HG02970 (cell line): ENCODE results near the gene IGFALS.
"Not testable (repeated sequence)": the region's sequence is repeated elsewhere in the genome, so short reads cannot be mapped to it uniquely, and the experiment has no call there.

ENCODE experiments used
- ATAC-seq: cut with Tn5 transposase; IDR thresholded peaks from one replicate; pipeline ENCODE4 v1.9.1; 2021; ENCODE audit warnings: mild to moderate bottlenecking, moderate library complexity, moderate number of reproducible peaks; ENCODE audit not compliant: unreplicated experiment, low FRiP score

Gene IGFALS

DNA sequence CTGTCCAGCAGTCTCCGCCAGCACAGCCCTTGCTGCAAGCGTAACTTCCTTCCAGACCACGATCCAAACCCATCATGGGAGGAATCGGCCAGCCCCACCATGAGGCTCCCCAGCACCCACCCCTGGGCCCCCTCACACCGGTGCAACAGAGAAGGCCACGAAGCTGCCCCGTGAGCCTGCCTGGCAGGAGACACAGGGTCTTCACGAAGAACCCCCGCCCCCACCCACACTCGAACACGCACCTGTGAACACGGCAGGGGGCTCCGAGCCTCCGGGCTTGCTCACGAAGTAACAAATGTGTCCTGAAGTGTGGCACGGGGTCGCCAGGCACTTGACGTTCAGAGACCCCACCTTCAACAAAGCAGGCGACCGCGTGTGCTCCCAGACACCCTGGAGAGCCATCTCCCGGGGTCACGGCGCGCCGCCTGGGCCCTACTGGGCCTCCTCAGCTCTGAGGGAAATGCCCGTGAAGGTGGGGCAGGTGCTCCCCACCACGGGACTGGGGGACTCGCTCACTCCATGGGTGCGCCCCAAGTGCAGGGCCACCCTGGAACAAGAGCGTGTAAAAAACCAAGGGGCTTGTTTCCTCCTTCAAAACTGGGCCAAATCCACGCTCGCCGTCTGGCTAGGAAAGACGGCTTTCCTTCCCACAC is 25.5 kb upstream of the IGFALS start:
- ATAC-seq = no peak

DNA sequence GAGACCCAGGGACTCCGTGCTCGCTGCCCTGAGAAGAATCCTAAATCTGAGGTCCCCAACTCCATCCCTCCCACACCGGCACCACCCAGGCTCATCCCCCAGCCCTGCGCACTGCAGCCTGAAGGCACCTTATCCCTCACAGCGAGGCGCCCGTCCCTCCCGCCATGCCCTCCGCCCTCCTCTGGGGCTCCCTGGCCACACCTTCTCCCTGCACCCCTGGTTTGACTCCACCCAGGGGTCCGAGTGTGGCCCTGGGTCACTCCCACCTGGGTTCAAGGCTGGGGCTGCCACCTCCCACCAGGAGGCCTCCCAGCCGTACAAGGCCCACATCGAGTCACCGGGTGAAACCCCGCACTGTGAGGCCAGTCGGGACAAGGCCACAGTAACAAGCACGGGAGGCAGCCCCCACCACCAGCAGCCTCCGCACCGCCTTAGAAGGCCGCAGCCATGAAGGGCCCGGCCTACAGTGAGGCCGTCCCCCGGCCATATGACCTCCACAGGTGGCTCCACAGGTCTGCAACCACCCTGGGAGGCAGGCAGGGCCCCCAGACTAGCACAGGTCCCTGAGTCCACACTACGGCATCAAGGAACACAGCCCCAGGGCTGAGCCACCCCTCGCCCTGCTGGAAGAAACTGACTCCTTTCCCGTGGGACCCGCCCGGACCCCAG is 24.8 kb upstream of the IGFALS start:
- no peak for ATAC-seq

DNA sequence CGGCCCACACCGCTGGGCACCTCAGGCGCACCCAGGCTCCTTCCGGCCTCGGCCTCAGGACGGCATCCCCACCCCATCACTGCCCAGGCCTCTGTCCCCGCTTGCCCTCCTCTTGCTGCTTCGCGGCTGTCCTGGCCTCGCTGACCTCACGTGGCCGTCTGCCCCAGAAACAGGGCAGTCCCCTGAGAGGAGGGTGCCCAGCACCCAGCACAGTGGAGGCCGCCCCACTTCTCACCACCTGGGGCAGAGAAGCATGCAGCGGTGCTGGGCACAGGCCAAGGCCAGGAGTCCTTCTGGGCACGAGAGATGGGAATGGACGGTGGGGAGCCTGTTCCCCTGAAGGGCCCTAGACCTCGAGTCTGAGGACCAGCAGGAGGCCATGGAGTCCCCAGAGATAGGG is 24.2 kb upstream of the IGFALS start:
- ATAC-seq = no peak

DNA sequence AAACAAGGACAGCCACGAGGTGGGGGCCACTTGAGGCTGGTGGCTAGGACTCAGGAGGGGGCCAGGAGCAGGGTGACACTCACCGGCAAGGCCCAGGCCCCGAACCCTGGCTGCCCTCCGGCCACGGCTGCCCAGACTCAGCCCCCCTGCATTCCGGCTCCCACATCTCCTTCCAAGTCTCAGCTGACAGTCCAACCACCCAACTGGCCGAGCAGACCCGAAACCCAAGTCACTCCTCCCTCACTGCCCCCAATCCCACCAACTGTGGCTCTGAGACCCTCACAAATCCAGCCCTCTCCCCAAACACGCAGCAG is 23.7 kb upstream of the IGFALS start:
- no peak for ATAC-seq

DNA sequence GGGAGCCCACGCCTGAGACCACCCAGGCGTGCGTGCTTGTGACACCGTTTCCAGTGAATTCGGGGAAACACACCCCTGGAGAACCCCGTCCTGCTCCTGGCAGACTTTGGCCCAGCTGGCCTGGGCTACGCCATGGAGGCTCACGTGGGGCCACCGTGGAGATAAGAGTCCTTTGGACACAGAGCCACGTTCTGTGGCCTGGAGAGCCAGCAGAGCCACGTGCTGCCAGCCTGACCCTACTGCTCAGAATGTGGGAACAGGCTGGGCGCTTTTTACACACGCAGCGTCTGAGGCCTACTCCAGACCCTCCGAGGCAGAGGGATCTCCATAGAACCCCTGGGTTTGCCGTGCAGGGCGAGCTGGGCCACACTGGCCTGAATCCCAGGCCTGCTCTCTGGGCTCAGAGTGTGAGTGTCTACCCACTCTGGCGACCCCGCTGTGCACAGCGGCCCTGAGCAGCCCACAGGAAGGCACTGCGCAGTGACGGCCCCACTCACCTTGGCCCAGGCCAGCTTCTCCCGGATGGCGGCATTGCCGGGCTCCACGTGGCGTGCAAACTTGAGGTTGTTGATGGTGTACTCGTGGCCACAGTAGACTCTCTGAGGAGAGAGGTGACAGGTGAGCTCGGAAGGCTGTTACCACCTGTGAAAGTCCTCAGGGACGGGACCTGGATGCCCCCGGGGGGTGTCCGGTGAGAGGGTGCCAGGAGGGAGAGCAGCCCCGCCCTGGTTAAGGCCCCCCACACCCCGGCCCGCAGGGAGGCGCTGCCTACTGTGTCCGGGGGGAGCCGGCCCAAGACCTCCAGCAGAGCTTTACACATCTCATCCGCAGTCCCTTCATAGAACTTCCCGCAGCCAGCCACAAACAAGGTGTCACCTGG is 23.1 kb upstream of the IGFALS start:
- ATAC-seq = no peak

DNA sequence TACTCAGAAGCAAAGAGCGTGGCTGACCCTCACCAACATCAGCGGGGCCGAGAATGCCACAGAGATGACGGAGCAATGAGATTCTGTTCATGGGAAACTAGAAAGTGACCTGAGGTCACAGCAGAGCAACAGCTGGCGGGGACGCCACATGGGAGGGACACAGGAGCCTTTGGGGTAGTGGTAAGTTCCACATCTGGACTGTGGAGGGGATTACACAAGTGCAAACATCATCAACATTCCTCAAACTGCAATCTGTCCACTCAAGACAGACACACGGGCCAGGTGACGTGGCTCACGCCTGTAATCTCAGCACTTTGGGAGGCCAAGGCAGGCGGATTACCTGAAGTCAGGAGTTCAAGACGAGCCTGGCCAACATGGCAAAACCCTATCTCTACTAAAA is 22.0 kb upstream of the IGFALS start:
- ATAC-seq = no peak

DNA sequence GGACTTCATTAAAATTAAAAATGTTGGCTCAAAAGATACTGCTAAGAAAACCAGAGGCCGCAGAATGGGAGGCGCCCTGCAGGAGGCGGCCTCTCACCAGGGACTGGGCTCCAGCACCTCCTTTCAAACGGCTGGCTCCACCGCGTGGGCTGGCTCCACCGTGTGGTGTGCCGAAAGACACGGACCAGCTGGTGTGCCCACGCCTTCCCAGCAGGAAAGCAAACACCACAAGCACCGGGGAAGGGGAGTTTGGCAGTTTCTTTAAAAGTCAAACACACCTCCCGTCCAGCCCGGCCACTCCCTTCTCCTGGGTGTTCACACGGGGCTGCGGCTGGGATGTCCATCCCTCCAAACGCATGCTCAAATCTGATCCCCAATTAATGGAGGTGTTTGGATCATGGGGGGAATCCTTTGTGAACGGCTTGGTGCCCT is 19.2 kb upstream of the IGFALS start:
- ATAC-seq = no peak

DNA sequence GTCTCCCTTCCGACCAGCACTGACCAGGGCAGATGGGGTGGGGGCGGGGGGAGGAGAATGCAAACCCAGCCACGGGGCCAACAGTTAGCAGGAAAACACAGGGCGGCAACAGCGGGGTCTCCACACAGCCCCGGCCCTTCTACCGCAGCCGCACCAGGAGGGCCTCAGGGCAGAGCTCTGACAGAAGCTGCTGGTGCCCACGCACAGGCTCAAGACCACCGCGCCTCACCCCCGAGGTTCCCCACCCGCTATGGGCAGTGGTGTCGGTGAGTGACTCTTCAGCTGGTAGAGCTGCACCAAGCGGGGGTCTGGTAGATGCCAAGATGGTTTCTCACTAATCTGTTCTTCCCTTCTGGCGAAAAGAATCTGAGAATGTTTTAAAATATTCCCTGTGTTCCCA is 17.0 kb upstream of the IGFALS start:
- ATAC-seq = no peak

DNA sequence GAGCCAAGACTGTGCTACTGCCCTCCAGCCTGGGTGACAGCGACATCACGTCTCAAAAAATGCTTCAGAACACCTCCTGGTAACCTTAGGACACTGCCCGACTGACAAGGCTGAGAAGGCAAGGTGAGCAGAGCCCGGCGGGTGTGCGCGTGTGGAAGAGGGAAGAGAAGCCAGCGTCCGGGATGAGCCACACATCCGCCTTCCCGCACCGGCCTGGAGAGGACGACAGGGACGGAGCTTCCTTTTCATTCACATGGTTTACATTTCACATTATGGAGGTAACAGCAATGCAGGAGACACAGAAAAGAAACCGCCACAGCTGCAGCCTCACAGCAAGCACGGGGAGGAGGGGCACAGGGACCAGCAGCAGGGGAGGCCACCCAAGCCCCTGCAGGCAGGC is 16.6 kb upstream of the IGFALS start:
- no peak for ATAC-seq

DNA sequence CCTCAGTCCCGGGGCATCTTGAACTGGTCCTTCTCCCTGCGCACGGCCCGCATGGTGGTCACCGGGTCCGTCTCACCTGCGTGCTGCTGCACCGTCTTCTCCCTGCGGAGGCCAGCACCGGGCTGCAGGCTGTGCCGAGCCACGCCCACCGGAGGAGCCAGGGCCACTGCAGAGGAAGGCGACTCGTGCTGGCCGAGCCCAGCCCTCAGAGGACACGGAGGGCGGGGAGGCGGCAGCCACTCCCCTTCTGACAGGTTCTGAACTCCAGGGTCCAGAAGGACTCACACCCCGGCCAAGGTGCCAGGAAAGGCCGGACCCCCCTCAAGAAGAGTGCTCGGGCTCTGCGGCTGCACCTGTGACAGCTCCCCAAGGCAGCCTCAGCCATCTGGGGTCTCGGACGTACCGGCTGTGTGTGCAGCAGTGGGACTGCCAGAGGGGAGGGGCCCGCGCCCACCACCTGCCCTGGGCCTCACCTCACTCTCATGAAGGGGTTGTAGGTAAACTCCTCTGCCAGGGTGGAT is 15.8 kb upstream of the IGFALS start:
- ATAC-seq = no peak

DNA sequence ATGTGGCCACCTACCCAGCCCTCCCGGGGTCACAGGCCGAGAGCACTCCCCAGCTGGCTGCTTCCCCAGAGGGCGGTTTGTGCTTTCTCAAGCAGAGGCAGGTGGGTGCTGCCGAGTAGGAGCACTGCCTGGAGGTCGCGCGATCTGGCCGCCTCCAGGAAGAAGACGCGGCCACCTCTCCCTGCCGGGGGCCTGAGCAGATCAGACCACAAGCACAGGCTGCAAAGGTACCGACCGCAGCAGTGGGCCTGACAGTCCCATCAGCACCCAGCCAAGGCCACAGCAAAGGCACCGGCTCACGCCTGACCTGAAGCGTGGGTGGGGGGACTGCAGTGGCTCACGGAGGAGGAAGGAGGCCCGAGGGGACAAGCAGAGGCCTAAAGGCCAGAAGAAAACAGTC is 15.2 kb upstream of the IGFALS start:
- ATAC-seq = no peak

DNA sequence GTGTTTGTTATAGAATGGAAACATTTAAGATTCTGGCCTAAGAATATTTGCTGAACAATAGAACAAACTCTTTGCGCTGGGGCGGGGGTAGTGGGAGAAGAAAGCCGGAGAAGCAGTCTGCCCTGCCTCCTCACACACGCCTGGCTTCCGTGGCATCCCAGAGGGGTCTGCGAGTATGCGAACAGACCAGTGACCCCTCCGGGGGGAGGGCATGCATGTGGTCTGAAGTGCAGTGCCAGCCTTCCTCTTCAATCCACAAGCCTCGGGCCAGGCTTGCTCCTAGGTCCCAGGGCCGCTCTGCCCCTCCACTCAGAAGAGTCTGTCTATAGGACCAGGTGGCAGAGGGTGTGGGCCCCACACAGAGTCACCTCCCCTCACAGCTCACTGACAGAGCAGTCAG is 14.1 kb upstream of the IGFALS start:
- ATAC-seq = no peak

DNA sequence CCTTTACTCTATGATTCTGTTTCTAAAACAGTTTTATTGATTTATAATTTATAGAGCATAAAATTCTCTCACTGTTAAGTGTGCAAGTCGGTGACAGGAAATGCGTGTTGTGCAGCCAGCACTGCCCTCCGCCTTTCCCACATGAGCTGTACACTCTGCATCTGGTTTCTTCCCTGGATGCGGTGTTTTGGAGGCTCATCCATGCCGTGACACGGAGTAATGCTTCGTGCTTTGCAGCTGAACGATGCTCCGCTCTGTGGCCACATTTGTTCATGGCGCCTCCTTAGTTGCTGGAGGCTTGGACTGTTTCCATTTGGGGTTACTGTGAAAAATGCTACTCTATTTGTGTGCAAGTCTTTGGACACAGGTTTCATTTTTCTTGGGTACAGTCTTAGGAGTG is 7.2 kb upstream of the IGFALS start:
- ATAC-seq = no peak

DNA sequence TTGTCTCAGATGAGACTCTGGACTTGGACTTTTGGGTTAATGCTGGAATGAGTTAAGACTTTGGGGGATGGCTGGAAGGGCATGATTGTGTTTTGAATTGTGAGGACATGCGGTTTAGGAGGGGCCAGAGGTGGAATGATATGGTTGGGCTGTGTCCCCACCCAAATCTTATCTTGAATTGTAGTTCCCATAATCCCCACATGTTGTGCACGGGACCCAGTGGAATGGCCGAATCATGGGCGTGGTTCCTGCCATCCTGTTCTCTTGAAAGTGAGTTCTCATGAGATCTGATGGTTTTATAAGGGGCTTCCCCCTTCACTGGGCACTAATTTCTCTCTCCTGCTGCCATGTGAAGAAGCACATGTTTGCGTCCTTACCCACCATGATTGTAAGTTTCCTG is 5.8 kb upstream of the IGFALS start:
- not testable (repeated sequence) for ATAC-seq

DNA sequence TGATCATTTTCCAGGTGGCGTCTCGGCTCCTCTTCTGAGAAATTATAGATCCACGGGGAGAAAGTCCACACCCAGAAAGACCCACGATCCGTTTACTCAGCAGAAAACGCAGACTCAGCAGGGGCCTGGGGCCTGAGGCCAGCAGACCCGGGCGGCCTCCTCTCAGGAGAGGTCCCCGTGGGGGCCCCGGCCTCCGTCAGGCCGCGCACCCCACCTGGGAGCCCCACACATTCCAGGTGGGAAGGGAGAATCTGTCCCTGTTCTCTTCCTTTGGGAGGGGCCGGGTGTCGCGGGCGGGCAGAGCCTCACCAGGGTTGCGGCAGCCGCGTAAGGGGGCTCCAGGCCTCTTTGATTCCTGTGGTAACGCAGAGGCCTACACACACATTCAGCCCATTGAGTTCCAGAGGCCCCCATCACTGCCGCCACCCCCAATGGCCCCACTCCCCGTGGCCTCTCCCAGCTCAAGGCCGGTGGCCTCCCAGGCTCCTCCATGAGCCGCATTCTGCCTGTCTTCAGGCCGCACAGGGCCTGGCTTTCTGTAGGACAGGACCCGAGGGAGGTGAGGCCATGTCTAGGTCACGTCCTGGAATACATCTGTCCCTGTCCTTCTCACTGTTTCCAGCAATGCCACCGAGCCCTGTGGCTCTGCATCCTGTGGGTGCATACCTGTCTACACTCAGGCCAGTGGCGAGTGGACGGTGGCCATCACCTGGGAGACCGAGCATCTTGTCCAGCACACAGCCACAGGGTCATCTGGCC is 1.6 kb upstream of the IGFALS start:
- ATAC-seq = no peak

DNA sequence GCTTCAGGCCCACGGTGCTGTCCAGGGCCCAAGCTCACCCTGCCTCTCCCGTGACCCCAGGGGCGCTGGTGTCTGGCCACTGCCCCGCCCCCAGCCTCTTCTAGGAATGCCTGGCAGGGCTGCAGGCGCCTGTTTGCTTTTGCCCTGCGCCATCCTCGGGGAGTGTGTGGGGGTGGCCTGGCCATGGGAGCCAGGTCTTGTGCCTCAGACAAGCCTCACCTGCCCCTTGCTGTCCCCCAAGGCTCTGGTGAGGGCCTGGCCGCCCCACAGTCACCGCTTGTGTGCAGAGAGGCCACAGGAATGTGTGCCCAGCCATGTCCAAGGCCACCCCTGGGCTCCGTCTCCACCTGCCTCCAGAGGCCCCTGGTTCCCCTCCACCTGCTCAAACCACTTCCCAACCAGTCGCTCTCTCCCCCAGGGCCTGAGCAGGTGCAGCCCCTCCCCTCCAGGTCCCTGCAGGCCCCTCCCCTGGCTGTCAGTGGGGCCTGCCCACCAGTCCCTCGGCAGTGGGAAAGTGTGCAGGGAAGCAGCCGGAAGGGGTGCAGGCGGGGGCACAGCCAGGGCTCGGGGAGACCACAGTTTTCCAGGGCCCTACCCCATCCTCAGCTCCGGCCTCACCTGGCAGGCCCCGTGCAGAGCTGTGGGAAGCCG is 841 bp upstream of the IGFALS start:
- no peak for ATAC-seq

DNA sequence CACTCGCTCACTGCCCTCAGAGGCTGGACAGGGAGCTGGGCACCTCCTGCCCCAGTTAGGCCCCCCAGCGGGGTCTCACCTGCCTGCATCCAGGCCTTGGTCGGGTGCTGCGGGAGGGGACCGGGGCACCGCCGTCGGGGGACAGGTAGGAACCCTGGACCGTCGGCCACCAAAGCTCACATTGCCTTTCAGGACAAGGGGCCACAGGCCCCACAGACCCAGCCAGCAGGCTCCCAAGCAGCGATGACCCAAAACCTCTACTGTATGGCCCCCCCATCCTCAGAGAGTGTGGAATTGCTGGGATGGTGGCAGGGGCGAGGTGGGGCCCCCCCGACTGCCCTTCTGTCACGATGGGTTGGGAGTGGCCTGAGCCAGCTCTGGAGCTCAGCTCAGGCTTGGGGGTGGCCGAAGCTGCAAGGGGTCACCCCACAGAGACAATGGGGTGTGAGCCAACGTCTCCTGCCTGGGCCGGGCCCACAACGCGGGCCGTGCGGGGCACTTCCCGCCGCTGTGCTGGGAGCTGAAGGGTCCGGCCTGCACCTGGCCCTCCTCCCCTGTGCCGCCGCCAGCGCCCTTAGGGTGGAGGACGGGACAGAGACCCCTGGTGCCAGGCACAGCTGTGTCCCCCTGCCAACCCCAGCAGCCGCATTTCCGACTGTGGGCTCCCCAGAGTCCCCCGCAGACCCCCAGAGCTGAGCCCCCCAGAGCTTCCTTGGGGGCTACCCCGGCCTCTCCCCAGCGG is 498 bp downstream of the IGFALS start:
- ATAC-seq = no peak

DNA sequence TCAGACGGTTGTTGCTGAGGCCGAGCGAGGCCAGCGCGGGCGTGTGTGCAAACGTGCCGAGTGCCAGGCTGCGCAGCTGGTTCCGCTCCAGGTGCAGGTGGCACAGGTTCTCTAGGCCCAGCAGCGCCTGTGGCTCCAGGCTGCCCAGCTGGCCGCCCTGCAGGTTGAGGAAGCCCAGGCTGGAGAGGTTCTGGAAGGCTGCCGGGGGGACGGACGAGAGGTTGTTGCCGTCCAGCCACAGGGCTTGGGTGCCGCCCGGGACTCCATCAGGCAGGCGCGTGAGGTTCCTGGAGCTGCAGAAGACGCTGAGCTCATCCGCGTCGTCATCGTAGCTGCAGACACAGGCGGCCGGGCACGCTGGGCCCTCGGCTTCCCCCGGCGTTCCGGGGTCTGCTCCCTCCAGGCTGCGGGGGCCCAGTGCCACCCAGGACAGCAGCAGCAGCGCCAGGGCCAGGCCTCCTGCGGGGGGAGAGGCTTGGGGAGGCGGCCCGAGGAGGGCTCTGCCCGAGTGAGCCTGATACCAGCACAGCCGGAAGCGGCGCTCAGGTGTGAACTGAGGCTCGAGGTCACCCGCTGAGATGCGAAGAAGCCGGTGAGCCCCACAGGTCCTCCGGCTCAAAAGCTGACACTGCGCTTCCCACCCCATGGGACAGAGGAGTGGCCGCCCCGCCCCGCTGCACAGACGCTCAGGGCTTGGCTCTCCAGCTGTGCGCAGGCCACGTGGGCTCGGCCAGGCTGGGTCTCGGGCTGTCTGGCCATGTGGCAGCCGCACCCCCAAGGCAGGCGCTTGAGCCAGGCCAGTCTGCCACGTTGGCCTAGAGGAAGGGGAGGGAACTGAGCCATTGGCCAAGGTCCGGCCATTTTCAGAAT is 1.3 kb downstream of the IGFALS start:
- no peak for ATAC-seq
